Endothelial cell of umbilical vein (primary cell): ENCODE results near the gene PARVA. TPM values are rescaled to one million over a fixed set of nuclear protein-coding genes. Genes with fewer than 3 reads are reported as not detected.

Experiments used
- BruUV-seq: library from RNA; stranded (reverse); fragments of 400-500 nt; replicated peaks from 2 replicates; lab custom pipeline; 2021; lab: Mats Ljungman, UMichigan
- CTCF ChIA-PET: fragments of 300-600, 350-600 bp; sonication (Branson Sonifier 250); formaldehyde crosslinking; loops from one replicate; lab custom pipeline; 2021; ENCODE audit warnings: antibody characterized with exemption, inconsistent platforms; lab: Charles Lee
- POLR2A ChIA-PET: fragments of 300-600, 350-600 bp; sonication (Branson Sonifier 250); formaldehyde crosslinking; loops from one replicate; lab custom pipeline; 2021; ENCODE audit warnings: antibody characterized with exemption, inconsistent platforms; lab: Charles Lee
- DNase-seq: peaks from one replicate; pipeline ENCODE4 v3.0.0-alpha.2; 2011; ENCODE audit warnings: low read depth, low spot score
- FAIRE-seq: peaks from 2 replicates; lab custom pipeline; 2011; peaks lifted over from hg19 to GRCh38; lab: Jason Lieb, UNC
- H2AFZ ChIP-seq: 2 replicates; pipeline ENCODE4 v1.6.0; 2012; ENCODE audit warnings: low read depth, low read length, control low read depth, inconsistent platforms
- H3K27ac ChIP-seq: 2 replicates; pipeline ENCODE4 v1.5.1; 2011; ENCODE audit warnings: low read depth, mild to moderate bottlenecking, control low read depth, low read length, moderate library complexity; ENCODE audit not compliant: insufficient read depth
- H3K27me3 ChIP-seq, 2 experiments: 2 replicates each; pipeline versions ENCODE4 v1.6.0 to v1.6.1; 2011; ENCODE audit warnings: low read length in 2 of 2, mixed read lengths in 1 of 2; ENCODE audit not compliant: control insufficient read depth in 2 of 2, insufficient read depth in 2 of 2
- H3K36me3 ChIP-seq, 2 experiments: 2 replicates in 1 of 2; 3 replicates in 1 of 2; pipeline ENCODE4 v1.5.1; 2011; ENCODE audit warnings: low read length in 2 of 2, mild to moderate bottlenecking in 1 of 2, moderate library complexity in 1 of 2; ENCODE audit not compliant: control insufficient read depth in 2 of 2, insufficient read depth in 2 of 2; ENCODE audit errors: extremely low read depth in 1 of 2
- H3K4me1 ChIP-seq: 3 replicates; pipeline ENCODE4 v1.5.1; 2011; ENCODE audit warnings: mild to moderate bottlenecking, low read length; ENCODE audit not compliant: control insufficient read depth, insufficient read depth; ENCODE audit errors: extremely low read depth
- H3K4me2 ChIP-seq: 2 replicates; pipeline ENCODE4 v1.6.1; 2011; ENCODE audit warnings: low read length, control low read depth, mixed read lengths; ENCODE audit not compliant: insufficient read depth
- H3K4me3 ChIP-seq, 3 experiments: fragments of 200-600 bp in 1 of 3; sonication (generic), shearing (Covaris generic) in 1 of 3; replicated peaks in 1 of 3; 2 replicates each; pipeline ENCODE4 v1.5.1; 2011 to 2016; ENCODE audit warnings: control low read depth in 3 of 3, low read length in 3 of 3, mild to moderate bottlenecking in 2 of 3, inconsistent platforms in 1 of 3, low read depth in 1 of 3, moderate library complexity in 1 of 3; ENCODE audit not compliant: insufficient read depth in 1 of 3
- H3K79me2 ChIP-seq: 2 replicates; pipeline ENCODE4 v1.6.0; 2012; ENCODE audit warnings: low read length, inconsistent platforms; ENCODE audit not compliant: control insufficient read depth, insufficient read depth
- H3K9ac ChIP-seq: replicated peaks from 2 replicates; pipeline ENCODE3; 2011; ENCODE audit warnings: low read length, control low read depth; ENCODE audit not compliant: insufficient read depth; ENCODE audit errors: extremely low read depth
- H3K9me1 ChIP-seq: replicated peaks from 3 replicates; pipeline ENCODE4 v1.6.0; 2011; ENCODE audit warnings: mild to moderate bottlenecking, low read length; ENCODE audit not compliant: control insufficient read depth, insufficient read depth; ENCODE audit errors: extremely low read depth
- H3K9me3 ChIP-seq: replicated peaks from 2 replicates; pipeline ENCODE4 v1.5.1; 2012; ENCODE audit warnings: low read length, inconsistent platforms; ENCODE audit not compliant: control insufficient read depth, insufficient read depth
- H4K20me1 ChIP-seq: replicated peaks from 2 replicates; pipeline ENCODE3; 2011; ENCODE audit warnings: mild to moderate bottlenecking, low read length; ENCODE audit not compliant: control insufficient read depth, insufficient read depth; ENCODE audit errors: extremely low read depth
- EZH2 ChIP-seq: IDR thresholded peaks from 2 replicates; pipeline ENCODE4 v1.6.1; 2012; ENCODE audit warnings: borderline replicate concordance, low read depth, mild to moderate bottlenecking, moderate library complexity, low read length, inconsistent platforms; ENCODE audit not compliant: severe bottlenecking
- FOS ChIP-seq: IDR thresholded peaks from 2 replicates; pipeline ENCODE4 v1.6.1; 2011; ENCODE audit warnings: mild to moderate bottlenecking, low read length, moderate library complexity, borderline replicate concordance; ENCODE audit not compliant: insufficient read depth
- GATA2 ChIP-seq: IDR thresholded peaks from 2 replicates; pipeline ENCODE4 v1.7.0; 2011; ENCODE audit warnings: low read depth, mild to moderate bottlenecking, moderate library complexity, mixed read lengths, low read length; ENCODE audit not compliant: insufficient read length, insufficient read depth
- JUN ChIP-seq: IDR thresholded peaks from 2 replicates; pipeline ENCODE4 v1.6.1; 2011; ENCODE audit warnings: borderline replicate concordance, low read depth; ENCODE audit not compliant: insufficient read length, insufficient read depth
- MAX ChIP-seq: IDR thresholded peaks from 2 replicates; pipeline ENCODE4 v1.6.1; 2011; ENCODE audit not compliant: insufficient read depth, insufficient read length
- MYC ChIP-seq: IDR thresholded peaks from one replicate; pipeline ENCODE4 v1.6.1; 2011; ENCODE audit warnings: mild to moderate bottlenecking, low read depth, low read length
- POLR2A ChIP-seq: IDR thresholded peaks from 2 replicates; pipeline ENCODE4 v1.6.1; 2012; ENCODE audit warnings: low read depth, mild to moderate bottlenecking, control low read depth, low read length
- POLR2AphosphoS5 ChIP-seq: IDR thresholded peaks from 2 replicates; pipeline ENCODE4 v1.6.1; 2012; ENCODE audit warnings: low read depth, mild to moderate bottlenecking, control low read depth, low read length, moderate library complexity; ENCODE audit not compliant: insufficient read depth
- dilution Hi-C: fragments of 300-500 bp; cut with MboI; formaldehyde crosslinking; loops from one replicate; pipeline ENCODE4 v1.15.0; 2019; ENCODE audit warnings: low sequenced_read_pairs; ENCODE audit not compliant: extremely low pct_ligation_motif_present
- intact Hi-C: fragments of 100-400 bp; cut with micrococcal nuclease; formaldehyde crosslinking; loops from one replicate; pipeline ENCODE4 v1.10.0; 2022
- polyA plus RNA-seq, 4 experiments: library from polyadenylated mRNA; depleted of rRNA in 3 of 4; stranded (reverse) in 3 of 4; unstranded in 1 of 4; fragments of >200 nt; gene quantifications; 2 replicates each; pipeline versions ENCODE4 v1.2.1 to v1.2.3, GENCODE V29; 2011 to 2012; ENCODE audit warnings: missing spikeins in 1 of 4
- total RNA-seq: library from RNA; stranded (reverse); gene quantifications from 2 replicates; pipeline ENCODE4 v1.2.3, GENCODE V29; 2021
- TF ChIP-seq, protein P1 (sequence below), 2 donors: IDR thresholded peaks; 1 replicate in 1 of 2; 2 replicates in 1 of 2; pipeline ENCODE4 v1.5.1; 2011; ENCODE audit warnings: low read length in 2 of 2, mild to moderate bottlenecking in 2 of 2, moderate library complexity in 2 of 2, control low read depth in 1 of 2, inconsistent platforms in 1 of 2, low read depth in 1 of 2; ENCODE audit not compliant: insufficient read depth in 1 of 2; ENCODE audit errors: extremely low read depth in 1 of 2

PARVA gene
- total and polyA plus RNA-seq, 2 donors (not counting 3 experiments of a cell fraction or from before 2014, with no cell fraction given): 40.6 to 104 TPM

- H3K4me1 ChIP-seq: no peaks in the 10 kb centered on the region
- TF ChIP-seq JUN: no peak
- TF ChIP-seq POLR2AphosphoS5: no peak
- TF ChIP-seq FOS: no peak
- TF ChIP-seq EZH2: no peak
- TF ChIP-seq MYC: no peak
- TF ChIP-seq POLR2A: no peak
- no peak for TF ChIP-seq MAX
- no peak for TF ChIP-seq GATA2
- TF ChIP-seq, protein P1, sequence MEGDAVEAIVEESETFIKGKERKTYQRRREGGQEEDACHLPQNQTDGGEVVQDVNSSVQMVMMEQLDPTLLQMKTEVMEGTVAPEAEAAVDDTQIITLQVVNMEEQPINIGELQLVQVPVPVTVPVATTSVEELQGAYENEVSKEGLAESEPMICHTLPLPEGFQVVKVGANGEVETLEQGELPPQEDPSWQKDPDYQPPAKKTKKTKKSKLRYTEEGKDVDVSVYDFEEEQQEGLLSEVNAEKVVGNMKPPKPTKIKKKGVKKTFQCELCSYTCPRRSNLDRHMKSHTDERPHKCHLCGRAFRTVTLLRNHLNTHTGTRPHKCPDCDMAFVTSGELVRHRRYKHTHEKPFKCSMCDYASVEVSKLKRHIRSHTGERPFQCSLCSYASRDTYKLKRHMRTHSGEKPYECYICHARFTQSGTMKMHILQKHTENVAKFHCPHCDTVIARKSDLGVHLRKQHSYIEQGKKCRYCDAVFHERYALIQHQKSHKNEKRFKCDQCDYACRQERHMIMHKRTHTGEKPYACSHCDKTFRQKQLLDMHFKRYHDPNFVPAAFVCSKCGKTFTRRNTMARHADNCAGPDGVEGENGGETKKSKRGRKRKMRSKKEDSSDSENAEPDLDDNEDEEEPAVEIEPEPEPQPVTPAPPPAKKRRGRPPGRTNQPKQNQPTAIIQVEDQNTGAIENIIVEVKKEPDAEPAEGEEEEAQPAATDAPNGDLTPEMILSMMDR (IDR thresholded peaks at IDR 0.05; ENCODE audit: extremely low read depth in 1 of 2, insufficient read depth in 1 of 2, low read depth in 1 of 2, low read length in 2 of 2): no peak
- no peak overlapping the region for H3K4me3 ChIP-seq
- H3K36me3 ChIP-seq: no peaks in the 10 kb centered on the region
- no peaks in the 10 kb centered on the region for H4K20me1 ChIP-seq
- BruUV-seq: no TSS peak
- H3K9ac ChIP-seq: no peak overlapping the region
- no peak overlapping the region for H2AFZ ChIP-seq
- ChIA-PET POLR2A (interaction anchor here (0.6 kb wide), 1 partner anchor 878 kb away, joined by 8 read pairs; no protein-coding TSS in a partner anchor), CTCF (interaction anchor here (0.6 to 5.6 kb wide), 99 partner anchors 10 to 1015 kb away, joined by 3 to 191 read pairs (median 5); partner anchors contain the start of genes PARVA and TEAD1)
- dilution Hi-C loops (no loop called here), intact Hi-C loops (loop anchor here (1.0 to 10.0 kb wide), 13 partner anchors 42 to 1014 kb away; partner anchors contain the start of genes PARVA and TEAD1)
- no peak for DNase-seq
- H3K27ac ChIP-seq: no peak overlapping the region
- no peaks in the 10 kb centered on the region for H3K27me3 ChIP-seq
- no peak overlapping the region for H3K4me2 ChIP-seq
- no peak for FAIRE-seq
- no peaks in the 10 kb centered on the region for H3K9me1 ChIP-seq
- no peaks in the 10 kb centered on the region for H3K9me3 ChIP-seq
- no peaks in the 10 kb centered on the region for H3K79me2 ChIP-seq
Measured at GRCh38 chr11:12330485-12331231, 46.7 kb upstream of the PARVA start.
